ENCODE data around the gene MLLT6.

MLLT6 gene

GRCh38 chr17:38709104-38709820 lies 4.2 kb downstream of the MLLT6 start:
- FAIRE-seq: no peak
- TF ChIP-seq POLR2A (IDR thresholded peaks at IDR 0.05; ENCODE audit: low read depth, low read length): no peak

GRCh38 chr17:38709864-38710603 lies 5.0 kb downstream of the MLLT6 start:
- DNase-seq (ENCODE audit: insufficient read length, low spot score) (no peak), FAIRE-seq (no peak)
- TF ChIP-seq POLR2A (IDR thresholded peaks at IDR 0.05; ENCODE audit: low read depth, low read length): no peak

More at GRCh38 chr17:38709104-38709820, 4.2 kb downstream of the MLLT6 start:
- no peak for DNase-seq (ENCODE audit: insufficient read length, low spot score)

GRCh38 chr17:38710604-38710962 lies 5.5 kb downstream of the MLLT6 start:
- FAIRE-seq: no peak
- DNase-seq (ENCODE audit: insufficient read length, low spot score): no peak
- no peak for TF ChIP-seq POLR2A (IDR thresholded peaks at IDR 0.05; ENCODE audit: low read depth, low read length)

GRCh38 chr17:38710985-38711384 lies 5.9 kb downstream of the MLLT6 start:
- TF ChIP-seq POLR2A (IDR thresholded peaks at IDR 0.05; ENCODE audit: low read depth, low read length): no peak
- DNase-seq (ENCODE audit: insufficient read length, low spot score) (no peak), FAIRE-seq (no peak)

GRCh38 chr17:38711792-38712571 lies 6.9 kb downstream of the MLLT6 start:
- FAIRE-seq (no peak), DNase-seq (ENCODE audit: insufficient read length, low spot score) (no peak)

GRCh38 chr17:38712593-38712992 lies 7.5 kb downstream of the MLLT6 start:
- DNase-seq (ENCODE audit: insufficient read length, low spot score) (no peak), FAIRE-seq (no peak)
- no peak for TF ChIP-seq POLR2A (IDR thresholded peaks at IDR 0.05; ENCODE audit: low read depth, low read length)

More at GRCh38 chr17:38711792-38712571, 6.9 kb downstream of the MLLT6 start:
- TF ChIP-seq POLR2A (IDR thresholded peaks at IDR 0.05; ENCODE audit: low read depth, low read length): no peak

GRCh38 chr17:38713456-38714075 lies 8.5 kb downstream of the MLLT6 start:
- DNase-seq (ENCODE audit: insufficient read length, low spot score): no peak
- TF ChIP-seq POLR2A (IDR thresholded peaks at IDR 0.05; ENCODE audit: low read depth, low read length): no peak
- FAIRE-seq: no peak

- FAIRE-seq: no peak
- no peak for TF ChIP-seq POLR2A (IDR thresholded peaks at IDR 0.05; ENCODE audit: low read depth, low read length)
- DNase-seq (ENCODE audit: insufficient read length, low spot score): no peak
Observed at GRCh38 chr17:38715216-38715943, 10.3 kb downstream of the MLLT6 start.

- no peak for TF ChIP-seq POLR2A (IDR thresholded peaks at IDR 0.05; ENCODE audit: low read depth, low read length)
- no peak for DNase-seq (ENCODE audit: insufficient read length, low spot score)
- FAIRE-seq: no peak
Observed at GRCh38 chr17:38716368-38717005, 11.4 kb downstream of the MLLT6 start.

GRCh38 chr17:38717139-38717745 lies 12.2 kb downstream of the MLLT6 start:
- TF ChIP-seq POLR2A (IDR thresholded peaks at IDR 0.05; ENCODE audit: low read depth, low read length): no peak
- no peak for DNase-seq (ENCODE audit: insufficient read length, low spot score)
- no peak for FAIRE-seq

GRCh38 chr17:38719289-38719942 lies 14.3 kb downstream of the MLLT6 start:
- no peak for TF ChIP-seq POLR2A (IDR thresholded peaks at IDR 0.05; ENCODE audit: low read depth, low read length)
- FAIRE-seq (no peak), DNase-seq (ENCODE audit: insufficient read length, low spot score) (no peak)

Data from H54 (cell line).